ENCODE measurements around the gene MAD1L1. TPM values are rescaled to one million over a fixed set of nuclear protein-coding genes. Genes with fewer than 3 reads are reported as not detected.
A peak's percentile ranks its signal among the peaks of the same experiment; 100 is the strongest.

Gene MAD1L1
- total RNA-seq, 2 donors from 2014 or later = 59.1 to 61.4 TPM

DNA sequence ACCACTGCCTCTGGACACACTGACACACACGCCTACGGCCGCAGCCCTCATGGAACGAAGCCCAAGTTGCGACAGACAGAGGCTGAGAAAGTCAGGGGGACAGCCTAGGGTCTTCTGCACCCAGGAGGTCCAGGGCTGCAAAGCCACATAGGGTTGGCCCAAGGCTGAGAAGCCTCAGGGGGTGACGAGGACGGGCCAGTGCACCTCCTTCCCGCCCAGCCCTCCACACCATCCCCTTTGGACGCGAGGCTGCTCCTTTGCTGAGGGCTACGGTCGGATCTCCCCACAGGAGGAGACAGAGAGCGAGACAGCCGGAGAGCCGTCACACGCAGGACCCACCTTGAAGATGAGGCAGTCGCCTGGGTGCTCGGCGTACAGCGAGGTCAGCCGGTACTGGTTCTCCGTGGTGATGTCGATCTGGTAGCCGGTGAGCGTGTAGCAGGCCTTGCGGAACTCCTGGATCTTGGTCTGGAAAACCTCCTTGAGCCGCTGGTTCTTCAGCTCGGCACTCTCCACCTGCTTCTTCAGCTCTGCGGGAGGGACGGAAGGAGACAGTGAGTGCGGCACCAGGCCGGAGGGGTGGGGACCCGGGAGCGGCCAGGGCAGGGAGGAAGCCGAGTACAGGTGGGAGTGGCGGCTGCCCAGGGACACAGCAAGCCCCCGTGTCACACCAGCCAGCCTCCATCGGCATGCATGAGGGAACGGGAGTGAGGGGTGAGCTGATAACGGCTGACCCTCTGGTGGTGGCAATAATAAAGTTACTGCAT is 334.7 kb downstream of the MAD1L1 start:
- 93 to 98% methylated on average over 32 to 40 of the region's 40 CpGs for WGBS, 2 experiments (ENCODE audit: insufficient coverage in 1 of 2, insufficient read length in 1 of 2)
- Mint-ChIP-seq H3K36me3 (ENCODE audit: low read depth) (peaks cover 2% of the 10 kb centered on the region), H3K27me3 (ENCODE audit: insufficient read depth) (no peaks in the 10 kb centered on the region), H3K9me3 (no peaks in the 10 kb centered on the region), H3K4me1 (no peaks in the 10 kb centered on the region), H3K4me3 (no peak overlapping the region), H3K27ac (no peak overlapping the region)
- Histone ChIP-seq H3K9ac (ENCODE audit: extremely low read depth, low read length, poor library complexity, severe bottlenecking) (no peak overlapping the region), H3K27me3 (ENCODE audit: control insufficient read depth, insufficient read depth, low read length, poor library complexity, severe bottlenecking) (no peaks in the 10 kb centered on the region), H3K9me3 (ENCODE audit: control insufficient read depth, low read length) (no peaks in the 10 kb centered on the region), H3K4me3 (ENCODE audit: low read length) (no peak overlapping the region), H3K4me1 (ENCODE audit: control insufficient read depth, insufficient read depth, low read length) (no peaks in the 10 kb centered on the region), H3K27ac (ENCODE audit: low read depth, low read length) (no peak overlapping the region), H3K36me3 (ENCODE audit: control insufficient read depth, insufficient read depth, low read length) (peaks cover 4% of the 10 kb centered on the region)
- TF ChIP-seq, protein P1, sequence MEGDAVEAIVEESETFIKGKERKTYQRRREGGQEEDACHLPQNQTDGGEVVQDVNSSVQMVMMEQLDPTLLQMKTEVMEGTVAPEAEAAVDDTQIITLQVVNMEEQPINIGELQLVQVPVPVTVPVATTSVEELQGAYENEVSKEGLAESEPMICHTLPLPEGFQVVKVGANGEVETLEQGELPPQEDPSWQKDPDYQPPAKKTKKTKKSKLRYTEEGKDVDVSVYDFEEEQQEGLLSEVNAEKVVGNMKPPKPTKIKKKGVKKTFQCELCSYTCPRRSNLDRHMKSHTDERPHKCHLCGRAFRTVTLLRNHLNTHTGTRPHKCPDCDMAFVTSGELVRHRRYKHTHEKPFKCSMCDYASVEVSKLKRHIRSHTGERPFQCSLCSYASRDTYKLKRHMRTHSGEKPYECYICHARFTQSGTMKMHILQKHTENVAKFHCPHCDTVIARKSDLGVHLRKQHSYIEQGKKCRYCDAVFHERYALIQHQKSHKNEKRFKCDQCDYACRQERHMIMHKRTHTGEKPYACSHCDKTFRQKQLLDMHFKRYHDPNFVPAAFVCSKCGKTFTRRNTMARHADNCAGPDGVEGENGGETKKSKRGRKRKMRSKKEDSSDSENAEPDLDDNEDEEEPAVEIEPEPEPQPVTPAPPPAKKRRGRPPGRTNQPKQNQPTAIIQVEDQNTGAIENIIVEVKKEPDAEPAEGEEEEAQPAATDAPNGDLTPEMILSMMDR (conservative IDR thresholded peaks at IDR 0.05) = no peak
- no peak for DNase-seq

- H3K9me3 Mint-ChIP-seq = no peaks in the 10 kb centered on the region
- Histone ChIP-seq H3K9ac (ENCODE audit: extremely low read depth, low read length, poor library complexity, severe bottlenecking) (no peak overlapping the region), H3K9me3 (ENCODE audit: control insufficient read depth, low read length) (no peaks in the 10 kb centered on the region), H3K4me1 (ENCODE audit: control insufficient read depth, insufficient read depth, low read length) (no peaks in the 10 kb centered on the region), H3K4me3 (ENCODE audit: low read length) (no peak overlapping the region), H3K36me3 (ENCODE audit: control insufficient read depth, insufficient read depth, low read length) (peaks cover 4% of the 10 kb centered on the region), H3K27me3 (ENCODE audit: control insufficient read depth, insufficient read depth, low read length, poor library complexity, severe bottlenecking) (no peaks in the 10 kb centered on the region), H3K27ac (ENCODE audit: low read depth, low read length) (peak overlapping the region; percentile 22)
- H3K4me1 Mint-ChIP-seq = no peaks in the 10 kb centered on the region
- 93 to 96% methylated on average over 36 to 41 of the region's 41 CpGs for WGBS, 2 experiments (ENCODE audit: insufficient coverage in 1 of 2, insufficient read length in 1 of 2)
- H3K4me3 Mint-ChIP-seq = no peak overlapping the region
- TF ChIP-seq, protein P1 (conservative IDR thresholded peaks at IDR 0.05) = no peak
- H3K36me3 Mint-ChIP-seq (ENCODE audit: low read depth) = peaks cover 2% of the 10 kb centered on the region
- no peak for DNase-seq
- H3K27me3 Mint-ChIP-seq (ENCODE audit: insufficient read depth) = no peaks in the 10 kb centered on the region
- no peak overlapping the region for H3K27ac Mint-ChIP-seq
Measured at GRCh38 chr7:1897076-1897860, 335.5 kb downstream of the MAD1L1 start.

DNA sequence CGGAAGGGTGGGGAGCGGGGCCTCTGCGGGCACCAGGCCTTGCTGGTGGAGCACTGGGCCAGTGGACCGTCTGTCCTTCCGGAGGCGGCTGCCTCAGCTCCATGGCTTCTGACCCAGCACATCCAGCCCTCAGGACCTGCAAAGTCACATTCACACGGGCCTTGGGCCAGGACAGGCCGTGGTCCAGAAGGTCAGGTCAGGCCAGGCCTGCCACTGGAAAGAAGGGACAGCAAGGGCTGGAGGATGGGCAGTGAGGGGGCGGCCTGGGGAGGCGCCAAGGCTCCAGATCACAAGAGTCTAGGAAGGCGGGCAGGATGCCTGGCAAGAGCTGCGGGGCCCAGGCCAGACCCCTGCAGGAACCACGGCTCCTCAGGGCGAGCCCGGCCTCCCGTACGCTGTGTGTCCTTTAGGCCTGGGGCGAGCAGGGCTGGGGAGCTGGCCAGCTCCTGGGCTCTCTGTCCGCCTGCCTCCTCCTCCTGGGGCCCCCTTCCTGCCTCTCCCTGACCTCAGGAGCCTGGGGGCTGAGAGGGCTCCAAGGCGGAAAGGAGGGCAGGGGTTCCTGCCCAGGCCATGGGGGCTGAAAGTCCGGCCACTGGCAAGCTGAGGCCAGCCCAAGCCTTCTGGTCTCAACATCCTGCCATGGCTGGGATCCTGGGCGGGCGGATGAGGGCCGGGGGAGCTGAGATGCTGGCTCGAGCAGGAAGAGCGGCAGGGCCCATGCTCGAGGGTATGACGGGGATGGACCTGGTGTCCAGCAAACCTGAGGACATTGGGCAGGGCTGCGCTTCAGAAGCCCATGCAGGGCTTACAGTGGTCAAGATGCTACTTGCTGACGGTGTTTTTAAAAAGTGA is 336.9 kb downstream of the MAD1L1 start:
- Histone ChIP-seq H3K9ac (ENCODE audit: extremely low read depth, low read length, poor library complexity, severe bottlenecking) (no peak overlapping the region), H3K36me3 (ENCODE audit: control insufficient read depth, insufficient read depth, low read length) (peaks cover 4% of the 10 kb centered on the region), H3K27me3 (ENCODE audit: control insufficient read depth, insufficient read depth, low read length, poor library complexity, severe bottlenecking) (no peaks in the 10 kb centered on the region), H3K4me3 (ENCODE audit: low read length) (no peak overlapping the region), H3K4me1 (ENCODE audit: control insufficient read depth, insufficient read depth, low read length) (no peaks in the 10 kb centered on the region), H3K27ac (ENCODE audit: low read depth, low read length) (no peak overlapping the region), H3K9me3 (ENCODE audit: control insufficient read depth, low read length) (no peaks in the 10 kb centered on the region)
- Mint-ChIP-seq H3K27me3 (ENCODE audit: insufficient read depth) (no peaks in the 10 kb centered on the region), H3K36me3 (ENCODE audit: low read depth) (peaks cover 2% of the 10 kb centered on the region), H3K27ac (peak overlapping the region; percentile 30), H3K9me3 (no peaks in the 10 kb centered on the region), H3K4me3 (no peak overlapping the region), H3K4me1 (no peaks in the 10 kb centered on the region)
- TF ChIP-seq, protein P1 (conservative IDR thresholded peaks at IDR 0.05) = no peak
- 94 to 96% methylated on average over 28 to 30 of the region's 30 CpGs for WGBS, 2 experiments (ENCODE audit: insufficient coverage in 1 of 2, insufficient read length in 1 of 2)
- no peak for DNase-seq

Measured in endodermal cell (in vitro differentiated cells).